Measurements from ENCODE around the gene ENPP1.

DNA sequence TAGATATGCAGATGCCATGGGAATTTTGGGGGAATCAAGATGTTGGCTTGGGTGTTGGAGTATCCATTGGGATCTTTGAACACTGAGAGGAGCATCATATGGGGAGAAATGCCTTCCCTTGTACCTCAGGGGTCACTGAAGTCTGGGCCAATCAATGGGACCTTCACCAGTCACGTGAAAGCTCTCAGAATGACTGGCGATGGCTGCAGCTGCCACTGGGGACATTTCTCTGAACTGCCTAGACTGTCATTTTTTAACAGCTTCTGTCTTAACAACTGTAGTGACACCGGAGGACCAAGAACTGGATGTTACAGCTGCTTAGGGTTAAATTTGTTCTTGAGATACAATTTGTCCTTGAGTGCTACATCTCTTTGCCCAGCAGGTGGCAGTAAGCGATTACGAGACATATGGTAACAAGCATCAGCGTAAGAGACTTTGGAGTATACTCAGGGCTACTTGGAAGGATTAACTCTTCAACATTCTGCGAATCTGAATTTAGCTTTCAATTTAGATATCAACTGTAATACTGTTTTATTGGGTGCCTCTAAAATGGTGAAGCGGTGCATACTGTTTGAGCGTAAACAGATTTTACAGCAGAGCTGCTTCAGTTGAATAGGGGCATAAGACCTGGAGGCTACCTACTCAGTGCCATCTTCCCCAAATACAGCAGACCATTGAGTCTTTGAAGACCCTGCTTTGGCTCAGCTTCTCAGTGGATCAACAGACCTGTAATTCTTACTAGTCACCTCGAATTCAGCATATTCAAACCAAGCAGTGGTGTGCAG is 107.3 kb downstream of the ENPP1 start:
- no peak for TF ChIP-seq POLR2AphosphoS5 (IDR thresholded peaks at IDR 0.05; ENCODE audit: control insufficient read depth, insufficient read depth, low read depth, low read length)
- TF ChIP-seq, protein P1, sequence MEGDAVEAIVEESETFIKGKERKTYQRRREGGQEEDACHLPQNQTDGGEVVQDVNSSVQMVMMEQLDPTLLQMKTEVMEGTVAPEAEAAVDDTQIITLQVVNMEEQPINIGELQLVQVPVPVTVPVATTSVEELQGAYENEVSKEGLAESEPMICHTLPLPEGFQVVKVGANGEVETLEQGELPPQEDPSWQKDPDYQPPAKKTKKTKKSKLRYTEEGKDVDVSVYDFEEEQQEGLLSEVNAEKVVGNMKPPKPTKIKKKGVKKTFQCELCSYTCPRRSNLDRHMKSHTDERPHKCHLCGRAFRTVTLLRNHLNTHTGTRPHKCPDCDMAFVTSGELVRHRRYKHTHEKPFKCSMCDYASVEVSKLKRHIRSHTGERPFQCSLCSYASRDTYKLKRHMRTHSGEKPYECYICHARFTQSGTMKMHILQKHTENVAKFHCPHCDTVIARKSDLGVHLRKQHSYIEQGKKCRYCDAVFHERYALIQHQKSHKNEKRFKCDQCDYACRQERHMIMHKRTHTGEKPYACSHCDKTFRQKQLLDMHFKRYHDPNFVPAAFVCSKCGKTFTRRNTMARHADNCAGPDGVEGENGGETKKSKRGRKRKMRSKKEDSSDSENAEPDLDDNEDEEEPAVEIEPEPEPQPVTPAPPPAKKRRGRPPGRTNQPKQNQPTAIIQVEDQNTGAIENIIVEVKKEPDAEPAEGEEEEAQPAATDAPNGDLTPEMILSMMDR (IDR thresholded peaks at IDR 0.05 in 2 of 3, conservative IDR thresholded peaks at IDR 0.05 in 1 of 3; ENCODE audit: insufficient read depth in 2 of 3, low read depth in 1 of 3, low read length in 3 of 3): peak; percentile 60 to 82 (median 76)
- no peak for TF ChIP-seq SIRT6 (IDR thresholded peaks at IDR 0.05; ENCODE audit: low read depth, low read length)
- no peak for TF ChIP-seq POLR2A (conservative IDR thresholded peaks at IDR 0.05)
- TF ChIP-seq, protein P2, sequence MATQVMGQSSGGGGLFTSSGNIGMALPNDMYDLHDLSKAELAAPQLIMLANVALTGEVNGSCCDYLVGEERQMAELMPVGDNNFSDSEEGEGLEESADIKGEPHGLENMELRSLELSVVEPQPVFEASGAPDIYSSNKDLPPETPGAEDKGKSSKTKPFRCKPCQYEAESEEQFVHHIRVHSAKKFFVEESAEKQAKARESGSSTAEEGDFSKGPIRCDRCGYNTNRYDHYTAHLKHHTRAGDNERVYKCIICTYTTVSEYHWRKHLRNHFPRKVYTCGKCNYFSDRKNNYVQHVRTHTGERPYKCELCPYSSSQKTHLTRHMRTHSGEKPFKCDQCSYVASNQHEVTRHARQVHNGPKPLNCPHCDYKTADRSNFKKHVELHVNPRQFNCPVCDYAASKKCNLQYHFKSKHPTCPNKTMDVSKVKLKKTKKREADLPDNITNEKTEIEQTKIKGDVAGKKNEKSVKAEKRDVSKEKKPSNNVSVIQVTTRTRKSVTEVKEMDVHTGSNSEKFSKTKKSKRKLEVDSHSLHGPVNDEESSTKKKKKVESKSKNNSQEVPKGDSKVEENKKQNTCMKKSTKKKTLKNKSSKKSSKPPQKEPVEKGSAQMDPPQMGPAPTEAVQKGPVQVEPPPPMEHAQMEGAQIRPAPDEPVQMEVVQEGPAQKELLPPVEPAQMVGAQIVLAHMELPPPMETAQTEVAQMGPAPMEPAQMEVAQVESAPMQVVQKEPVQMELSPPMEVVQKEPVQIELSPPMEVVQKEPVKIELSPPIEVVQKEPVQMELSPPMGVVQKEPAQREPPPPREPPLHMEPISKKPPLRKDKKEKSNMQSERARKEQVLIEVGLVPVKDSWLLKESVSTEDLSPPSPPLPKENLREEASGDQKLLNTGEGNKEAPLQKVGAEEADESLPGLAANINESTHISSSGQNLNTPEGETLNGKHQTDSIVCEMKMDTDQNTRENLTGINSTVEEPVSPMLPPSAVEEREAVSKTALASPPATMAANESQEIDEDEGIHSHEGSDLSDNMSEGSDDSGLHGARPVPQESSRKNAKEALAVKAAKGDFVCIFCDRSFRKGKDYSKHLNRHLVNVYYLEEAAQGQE (IDR thresholded peaks at IDR 0.05; ENCODE audit: borderline replicate concordance): no peak; the same call in 1 of the 2 replicates
- TF ChIP-seq, protein P2 (CRISPR knock-in tag; IDR thresholded peaks at IDR 0.05; ENCODE audit: low read depth): no peak
- no peak for TF ChIP-seq SP1 (CRISPR knock-in tag; IDR thresholded peaks at IDR 0.05)
- TF ChIP-seq MAZ (CRISPR knock-in tag; conservative IDR thresholded peaks at IDR 0.05 in 1 of 2, IDR thresholded peaks at IDR 0.05 in 1 of 2): no peak
- TF ChIP-seq, protein P3, sequence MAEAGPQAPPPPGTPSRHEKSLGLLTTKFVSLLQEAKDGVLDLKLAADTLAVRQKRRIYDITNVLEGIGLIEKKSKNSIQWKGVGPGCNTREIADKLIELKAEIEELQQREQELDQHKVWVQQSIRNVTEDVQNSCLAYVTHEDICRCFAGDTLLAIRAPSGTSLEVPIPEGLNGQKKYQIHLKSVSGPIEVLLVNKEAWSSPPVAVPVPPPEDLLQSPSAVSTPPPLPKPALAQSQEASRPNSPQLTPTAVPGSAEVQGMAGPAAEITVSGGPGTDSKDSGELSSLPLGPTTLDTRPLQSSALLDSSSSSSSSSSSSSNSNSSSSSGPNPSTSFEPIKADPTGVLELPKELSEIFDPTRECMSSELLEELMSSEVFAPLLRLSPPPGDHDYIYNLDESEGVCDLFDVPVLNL (CRISPR knock-in tag; IDR thresholded peaks at IDR 0.05; ENCODE audit: low read depth): no peak

Measured in K562 (cell line).